Measurements from ENCODE around the gene OR5B21.

Gene OR5B21
- total RNA-seq, result 0 to 0.39 (median 0.09) reads per million in 3 donors

GRCh38 chr11:58508005-58508404 is at the start of gene OR5B21:
TSS of gene OR5B21 (minus strand) at chr11:58508105. CDS start at chr11:58508105, 0 bp downstream.
- Histone ChIP-seq H3K27ac (ENCODE audit: insufficient read depth, low read length, poor library complexity, severe bottlenecking) (no peak within 1 kb of the TSS), H3K36me3 (ENCODE audit: control insufficient read depth, insufficient read depth, low read length) (no peaks in the 10 kb centered on the region), H3K9me3 (ENCODE audit: control insufficient read depth, low read length) (no peaks in the 10 kb centered on the region), H3K27me3 (replicated peaks; ENCODE audit: control insufficient read depth, insufficient read depth, low read length, poor library complexity, severe bottlenecking) (no peaks in the 10 kb centered on the region), H3K4me3 (ENCODE audit: insufficient read depth, low read depth, low read length, poor library complexity, severe bottlenecking) (no peak within 1 kb of the TSS), H3K4me1 (ENCODE audit: control insufficient read depth, insufficient read depth, low read length, poor library complexity, severe bottlenecking) (no peaks in the 10 kb centered on the region)
- no peak for DNase-seq

DNA sequence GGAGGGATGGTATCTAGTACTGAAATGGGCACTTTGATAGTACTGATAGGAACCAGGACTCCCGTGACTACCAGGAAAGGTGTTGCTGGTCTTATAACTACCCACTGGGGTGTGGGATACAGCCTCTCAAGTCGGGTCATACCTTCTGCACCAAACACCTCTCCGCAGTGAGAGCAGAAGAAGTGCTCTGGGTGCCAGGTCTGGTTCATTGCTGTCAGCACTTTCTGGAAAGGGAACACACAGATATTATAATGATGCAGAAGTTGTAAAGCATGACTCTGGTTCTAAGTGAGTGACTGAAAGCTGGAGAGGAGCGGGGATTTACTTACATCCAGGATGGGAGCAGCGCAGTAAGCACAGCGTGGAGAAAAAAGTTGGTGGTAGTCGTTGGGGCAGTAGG is 41.7 kb upstream of the OR5B21 start:
- no peak overlapping the region for H3K27ac ChIP-seq (ENCODE audit: insufficient read depth, low read length, poor library complexity, severe bottlenecking)
- H3K4me1 ChIP-seq (ENCODE audit: control insufficient read depth, insufficient read depth, low read length, poor library complexity, severe bottlenecking), result no peaks in the 10 kb centered on the region
- no peaks in the 10 kb centered on the region for H3K27me3 ChIP-seq (replicated peaks; ENCODE audit: control insufficient read depth, insufficient read depth, low read length, poor library complexity, severe bottlenecking)
- peaks cover 95% of the 10 kb centered on the region for H3K36me3 ChIP-seq (ENCODE audit: control insufficient read depth, insufficient read depth, low read length)
- no peak for DNase-seq
- no peak overlapping the region for H3K4me3 ChIP-seq (ENCODE audit: insufficient read depth, low read depth, low read length, poor library complexity, severe bottlenecking)
- H3K9me3 ChIP-seq (ENCODE audit: control insufficient read depth, low read length), result no peaks in the 10 kb centered on the region

- Histone ChIP-seq H3K27me3 (replicated peaks; ENCODE audit: control insufficient read depth, insufficient read depth, low read length, poor library complexity, severe bottlenecking) (no peaks in the 10 kb centered on the region), H3K27ac (ENCODE audit: insufficient read depth, low read length, poor library complexity, severe bottlenecking) (no peak overlapping the region), H3K4me3 (ENCODE audit: insufficient read depth, low read depth, low read length, poor library complexity, severe bottlenecking) (no peak overlapping the region), H3K9me3 (ENCODE audit: control insufficient read depth, low read length) (no peaks in the 10 kb centered on the region), H3K4me1 (ENCODE audit: control insufficient read depth, insufficient read depth, low read length, poor library complexity, severe bottlenecking) (no peaks in the 10 kb centered on the region), H3K36me3 (ENCODE audit: control insufficient read depth, insufficient read depth, low read length) (peaks cover 77% of the 10 kb centered on the region)
- DNase-seq, result no peak
These were observed 38.9 kb upstream of the OR5B21 start for GRCh38 chr11:58546841-58547240.

- Histone ChIP-seq H3K4me3 (ENCODE audit: insufficient read depth, low read depth, low read length, poor library complexity, severe bottlenecking) (no peak overlapping the region), H3K27ac (ENCODE audit: insufficient read depth, low read length, poor library complexity, severe bottlenecking) (no peak overlapping the region), H3K9me3 (ENCODE audit: control insufficient read depth, low read length) (no peaks in the 10 kb centered on the region), H3K36me3 (ENCODE audit: control insufficient read depth, insufficient read depth, low read length) (peaks cover 20% of the 10 kb centered on the region), H3K4me1 (ENCODE audit: control insufficient read depth, insufficient read depth, low read length, poor library complexity, severe bottlenecking) (peaks cover 11% of the 10 kb centered on the region), H3K27me3 (replicated peaks; ENCODE audit: control insufficient read depth, insufficient read depth, low read length, poor library complexity, severe bottlenecking) (no peaks in the 10 kb centered on the region)
- no peak for DNase-seq
These were observed 24.0 kb upstream of the OR5B21 start for GRCh38 chr11:58531865-58532341.

DNA sequence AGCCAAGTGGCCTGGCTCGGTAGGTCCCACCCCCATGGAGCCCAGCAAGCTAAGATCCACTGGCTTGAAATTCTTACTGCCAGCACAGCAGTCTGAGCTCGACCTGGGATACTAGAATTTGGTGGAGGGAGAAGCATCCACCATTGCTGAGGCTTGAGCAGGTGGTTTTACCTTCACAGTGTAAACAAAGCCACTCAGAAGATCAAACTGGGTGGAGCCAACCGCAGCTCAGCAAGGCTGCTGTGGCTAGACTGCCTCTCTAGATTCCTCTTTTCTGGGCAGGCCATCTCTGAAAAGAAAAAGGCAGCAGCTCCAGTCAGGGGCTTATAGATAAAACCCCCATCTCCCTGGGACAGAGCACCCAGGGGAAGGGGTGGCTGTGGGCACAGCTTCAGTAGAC is 22.3 kb upstream of the OR5B21 start:
- no peaks in the 10 kb centered on the region for H3K27me3 ChIP-seq (replicated peaks; ENCODE audit: control insufficient read depth, insufficient read depth, low read length, poor library complexity, severe bottlenecking)
- H3K9me3 ChIP-seq (ENCODE audit: control insufficient read depth, low read length), result no peaks in the 10 kb centered on the region
- H3K36me3 ChIP-seq (ENCODE audit: control insufficient read depth, insufficient read depth, low read length), result peaks cover 22% of the 10 kb centered on the region
- peak in 1 of 3 donors; percentile 20 for DNase-seq
- peaks cover 11% of the 10 kb centered on the region for H3K4me1 ChIP-seq (ENCODE audit: control insufficient read depth, insufficient read depth, low read length, poor library complexity, severe bottlenecking)
- H3K27ac ChIP-seq (ENCODE audit: insufficient read depth, low read length, poor library complexity, severe bottlenecking), result peak overlapping the region; percentile 32
- no peak overlapping the region for H3K4me3 ChIP-seq (ENCODE audit: insufficient read depth, low read depth, low read length, poor library complexity, severe bottlenecking)

- peaks cover 21% of the 10 kb centered on the region for H3K4me1 ChIP-seq (ENCODE audit: control insufficient read depth, insufficient read depth, low read length, poor library complexity, severe bottlenecking)
- H3K36me3 ChIP-seq (ENCODE audit: control insufficient read depth, insufficient read depth, low read length), result peaks cover 22% of the 10 kb centered on the region
- no peak overlapping the region for H3K27ac ChIP-seq (ENCODE audit: insufficient read depth, low read length, poor library complexity, severe bottlenecking)
- no peak overlapping the region for H3K4me3 ChIP-seq (ENCODE audit: insufficient read depth, low read depth, low read length, poor library complexity, severe bottlenecking)
- no peak for DNase-seq
- H3K27me3 ChIP-seq (replicated peaks; ENCODE audit: control insufficient read depth, insufficient read depth, low read length, poor library complexity, severe bottlenecking), result no peaks in the 10 kb centered on the region
- no peaks in the 10 kb centered on the region for H3K9me3 ChIP-seq (ENCODE audit: control insufficient read depth, low read length)
These were observed 19.5 kb upstream of the OR5B21 start for GRCh38 chr11:58527429-58527828.

GRCh38 chr11:58526721-58527120 is 18.8 kb upstream of the OR5B21 start:
- Histone ChIP-seq H3K36me3 (ENCODE audit: control insufficient read depth, insufficient read depth, low read length) (peaks cover 22% of the 10 kb centered on the region), H3K9me3 (ENCODE audit: control insufficient read depth, low read length) (no peaks in the 10 kb centered on the region), H3K4me3 (ENCODE audit: insufficient read depth, low read depth, low read length, poor library complexity, severe bottlenecking) (no peak overlapping the region), H3K27me3 (replicated peaks; ENCODE audit: control insufficient read depth, insufficient read depth, low read length, poor library complexity, severe bottlenecking) (no peaks in the 10 kb centered on the region), H3K27ac (ENCODE audit: insufficient read depth, low read length, poor library complexity, severe bottlenecking) (no peak overlapping the region), H3K4me1 (ENCODE audit: control insufficient read depth, insufficient read depth, low read length, poor library complexity, severe bottlenecking) (peaks cover 21% of the 10 kb centered on the region)
- DNase-seq, result no peak

DNA sequence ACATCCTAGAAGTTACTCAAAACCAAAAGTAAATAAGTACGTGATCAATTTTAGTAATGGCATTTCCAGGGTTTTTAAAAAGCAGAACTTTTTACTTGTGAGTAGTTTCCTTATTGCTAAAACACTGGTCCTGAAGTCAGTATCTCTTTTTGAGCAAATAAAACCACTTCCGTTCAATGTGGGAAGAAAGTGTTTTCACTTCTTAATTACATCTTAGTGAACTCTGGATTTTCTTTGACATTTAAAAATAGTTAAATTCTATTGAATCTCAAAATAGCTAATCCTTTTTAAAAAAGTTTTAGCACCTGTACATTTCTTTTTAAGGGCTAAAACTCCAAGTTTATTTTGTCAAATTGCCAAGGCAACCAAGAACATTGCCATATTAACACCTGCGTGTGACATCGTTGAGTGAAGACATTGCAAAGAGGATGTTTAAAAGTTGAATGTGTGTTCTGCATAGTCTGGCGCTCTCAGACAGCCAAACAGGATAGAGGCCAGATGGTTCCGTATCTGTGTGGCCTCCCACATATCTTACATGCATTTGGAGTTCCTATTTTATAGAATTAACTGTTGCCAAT is 17.2 kb upstream of the OR5B21 start:
- H3K27ac ChIP-seq (ENCODE audit: insufficient read depth, low read length, poor library complexity, severe bottlenecking), result peak overlapping the region; percentile 69
- H3K4me1 ChIP-seq (ENCODE audit: control insufficient read depth, insufficient read depth, low read length, poor library complexity, severe bottlenecking), result peaks cover 16% of the 10 kb centered on the region
- H3K36me3 ChIP-seq (ENCODE audit: control insufficient read depth, insufficient read depth, low read length), result peaks cover 22% of the 10 kb centered on the region
- peak in 1 of 3 donors; percentile 2 for DNase-seq
- H3K9me3 ChIP-seq (ENCODE audit: control insufficient read depth, low read length), result no peaks in the 10 kb centered on the region
- H3K4me3 ChIP-seq (ENCODE audit: insufficient read depth, low read depth, low read length, poor library complexity, severe bottlenecking), result peak overlapping the region; percentile 18
- no peaks in the 10 kb centered on the region for H3K27me3 ChIP-seq (replicated peaks; ENCODE audit: control insufficient read depth, insufficient read depth, low read length, poor library complexity, severe bottlenecking)

- peaks cover 10% of the 10 kb centered on the region for H3K4me1 ChIP-seq (ENCODE audit: control insufficient read depth, insufficient read depth, low read length, poor library complexity, severe bottlenecking)
- peaks cover 18% of the 10 kb centered on the region for H3K36me3 ChIP-seq (ENCODE audit: control insufficient read depth, insufficient read depth, low read length)
- H3K4me3 ChIP-seq (ENCODE audit: insufficient read depth, low read depth, low read length, poor library complexity, severe bottlenecking), result peak overlapping the region; percentile 18
These were observed 16.5 kb upstream of the OR5B21 start for GRCh38 chr11:58524232-58525036.

DNA sequence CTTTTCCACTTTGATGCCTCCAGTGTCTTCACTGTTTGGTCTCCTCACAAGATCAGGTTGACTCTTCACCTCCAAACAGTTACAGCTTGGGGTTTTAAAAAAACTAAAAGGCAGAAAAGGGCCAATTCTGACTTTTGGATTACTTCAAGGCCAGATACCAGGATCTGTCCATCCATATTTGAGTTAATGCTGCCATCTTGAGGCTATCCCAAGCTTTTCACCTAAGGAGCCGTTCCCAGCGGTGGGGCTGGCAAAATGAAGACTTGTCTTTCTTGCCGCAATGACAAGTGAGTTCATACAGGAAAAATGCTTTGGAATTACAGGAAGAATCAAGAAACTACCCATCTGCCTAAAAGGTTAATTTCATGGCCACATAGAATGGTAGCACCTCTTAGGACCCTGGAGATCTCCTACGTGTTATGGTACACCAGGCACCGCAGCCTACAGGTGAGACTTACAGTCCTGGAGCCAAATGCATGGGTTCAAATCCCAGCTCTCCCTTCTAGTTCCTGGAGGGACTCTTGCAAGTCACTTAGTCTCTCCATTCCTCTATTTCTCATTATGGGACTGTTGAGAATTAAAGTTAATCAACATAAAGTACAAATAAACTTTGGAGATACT is 6.0 kb upstream of the OR5B21 start:
- H3K27me3 ChIP-seq (replicated peaks; ENCODE audit: control insufficient read depth, insufficient read depth, low read length, poor library complexity, severe bottlenecking), result no peaks in the 10 kb centered on the region
- no peak for DNase-seq
- H3K9me3 ChIP-seq (ENCODE audit: control insufficient read depth, low read length), result no peaks in the 10 kb centered on the region
- no peak overlapping the region for H3K4me3 ChIP-seq (ENCODE audit: insufficient read depth, low read depth, low read length, poor library complexity, severe bottlenecking)
- H3K4me1 ChIP-seq (ENCODE audit: control insufficient read depth, insufficient read depth, low read length, poor library complexity, severe bottlenecking), result no peaks in the 10 kb centered on the region
- no peak overlapping the region for H3K27ac ChIP-seq (ENCODE audit: insufficient read depth, low read length, poor library complexity, severe bottlenecking)
- no peaks in the 10 kb centered on the region for H3K36me3 ChIP-seq (ENCODE audit: control insufficient read depth, insufficient read depth, low read length)

More at GRCh38 chr11:58524232-58525036, 16.5 kb upstream of the OR5B21 start:
- no peaks in the 10 kb centered on the region for H3K27me3 ChIP-seq (replicated peaks; ENCODE audit: control insufficient read depth, insufficient read depth, low read length, poor library complexity, severe bottlenecking)
- H3K27ac ChIP-seq (ENCODE audit: insufficient read depth, low read length, poor library complexity, severe bottlenecking), result peak overlapping the region; percentile 69
- no peaks in the 10 kb centered on the region for H3K9me3 ChIP-seq (ENCODE audit: control insufficient read depth, low read length)
- DNase-seq, result peak in 2 of 3 donors; percentile 20 to 26

Measured in effector memory CD4-positive, alpha-beta T cell (primary cell).